Retinal pigment epithelial cell (primary cell): ENCODE results near the gene SNPH.
"Not testable (repeated sequence)": the region's sequence is repeated elsewhere in the genome, so short reads cannot be mapped to it uniquely, and the experiment has no call there.

Experiments
- DNase-seq: peaks from one replicate; pipeline ENCODE4 v3.0.0-alpha.2; 2010; ENCODE audit warnings: low read depth
- H3K4me3 ChIP-seq: 2 replicates; pipeline ENCODE4 v1.5.1; 2011; ENCODE audit warnings: mild to moderate bottlenecking, low read length, control low read depth, moderate library complexity
- CTCF ChIP-seq: conservative IDR thresholded peaks from 2 replicates; pipeline ENCODE4 v1.5.1; 2011; ENCODE audit warnings: low read depth, low read length, control low read depth, inconsistent platforms

SNPH gene

DNA sequence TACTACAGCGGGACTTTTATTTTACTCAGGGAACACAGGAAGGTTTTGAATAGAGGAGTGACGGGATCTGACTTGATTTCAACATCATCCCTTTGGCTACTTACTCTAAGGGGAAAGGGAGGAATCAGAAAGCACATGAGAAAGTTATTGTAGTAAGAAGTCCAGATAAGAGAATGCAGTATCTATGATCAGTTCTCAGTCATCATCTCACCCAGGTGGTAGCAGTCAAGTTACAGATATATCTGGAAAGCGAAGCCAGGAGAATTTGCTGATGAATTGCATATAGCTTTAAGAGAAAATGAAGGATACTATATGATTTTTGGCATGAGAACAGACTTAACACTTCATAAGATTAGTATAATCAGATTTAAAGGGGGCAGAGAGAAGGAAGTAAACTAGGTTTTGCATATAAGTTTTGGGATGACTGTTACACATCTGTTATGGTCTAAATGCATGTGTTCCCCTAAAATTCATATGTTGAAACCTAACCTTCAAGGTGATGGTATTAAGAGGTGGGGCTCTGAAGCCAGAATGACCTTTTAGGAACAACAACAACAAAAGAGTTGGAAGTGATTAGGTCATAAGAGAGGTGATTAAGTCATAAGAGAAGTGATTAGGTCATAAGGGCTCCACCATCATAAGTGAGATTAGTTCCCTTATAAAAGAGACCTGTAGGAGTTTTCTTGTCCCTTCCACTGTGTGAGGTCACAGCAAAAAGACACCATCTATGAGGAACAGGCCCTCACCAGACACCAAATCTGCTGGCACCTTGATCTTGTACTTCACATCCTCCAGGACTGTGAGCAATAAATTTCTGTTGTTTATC lies 33.6 kb upstream of the SNPH start:
- no peak for TF ChIP-seq CTCF
- no peak overlapping the region for H3K4me3 ChIP-seq
- DNase-seq: no peak

- H3K4me3 ChIP-seq: no peak overlapping the region
- TF ChIP-seq CTCF: no peak
- DNase-seq: no peak
Observed at GRCh38 chr20:1240549-1240948, 25.5 kb upstream of the SNPH start.

DNA sequence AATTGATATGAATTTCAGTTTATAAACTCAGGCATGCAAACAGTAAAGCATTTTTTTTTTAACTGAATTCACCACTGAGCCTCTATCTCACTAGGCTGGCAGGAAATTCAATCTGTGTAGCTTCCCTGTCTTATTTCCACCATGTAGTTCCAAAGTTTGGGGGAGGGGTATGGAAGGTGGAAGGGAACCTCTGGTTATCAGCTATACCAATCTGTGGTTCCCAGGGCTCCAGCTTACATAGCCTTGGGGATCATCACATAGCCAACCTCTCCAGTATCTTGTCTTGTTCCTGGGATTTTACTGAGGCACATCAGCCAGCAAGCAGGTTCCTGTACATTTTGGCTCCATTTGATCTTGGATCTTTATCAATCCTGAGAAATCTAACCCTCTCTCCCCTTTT lies 24.6 kb upstream of the SNPH start:
- no peak for DNase-seq
- H3K4me3 ChIP-seq: no peak overlapping the region
- TF ChIP-seq CTCF: no peak

DNA sequence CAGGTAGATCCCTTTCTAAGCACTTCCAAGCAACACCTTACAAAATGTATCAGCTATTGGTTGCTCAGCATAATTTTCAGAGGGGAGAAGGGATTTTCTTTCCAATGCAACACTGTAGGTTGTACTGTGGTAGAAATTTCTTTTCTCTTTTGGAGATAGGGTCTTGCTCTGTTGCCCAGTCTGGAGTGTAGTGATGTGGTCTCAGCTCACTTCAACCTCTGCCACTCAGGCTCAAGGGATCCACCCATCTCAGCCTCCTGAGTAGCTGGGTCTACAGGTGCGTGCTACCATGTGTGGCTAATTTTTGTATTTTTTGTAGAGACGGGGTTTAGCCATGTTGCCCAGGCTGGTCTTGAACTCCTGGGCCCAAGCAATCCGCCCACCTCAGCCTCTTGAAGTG lies 24.0 kb upstream of the SNPH start:
- TF ChIP-seq CTCF: no peak
- no peak for DNase-seq
- H3K4me3 ChIP-seq: no peak overlapping the region

DNA sequence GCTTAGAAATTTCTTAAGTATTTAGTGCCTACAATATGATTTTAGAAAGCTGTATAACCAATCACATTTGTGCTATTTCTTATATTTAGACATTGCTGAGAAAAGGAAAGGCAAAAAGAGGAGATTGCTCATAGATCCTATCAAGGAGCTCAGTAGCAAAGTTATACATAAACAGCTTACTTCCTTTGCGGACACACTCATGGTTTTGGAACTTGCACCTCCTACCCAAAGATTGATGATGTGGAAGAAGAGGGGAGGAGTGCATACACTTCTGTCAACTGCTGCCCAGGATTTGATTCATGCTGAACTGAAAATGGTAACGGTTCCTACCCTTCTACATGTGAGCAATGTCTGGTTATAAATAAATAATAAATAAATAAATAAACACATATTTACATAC lies 23.6 kb upstream of the SNPH start:
- no peak for DNase-seq
- no peak overlapping the region for H3K4me3 ChIP-seq
- no peak for TF ChIP-seq CTCF

DNA sequence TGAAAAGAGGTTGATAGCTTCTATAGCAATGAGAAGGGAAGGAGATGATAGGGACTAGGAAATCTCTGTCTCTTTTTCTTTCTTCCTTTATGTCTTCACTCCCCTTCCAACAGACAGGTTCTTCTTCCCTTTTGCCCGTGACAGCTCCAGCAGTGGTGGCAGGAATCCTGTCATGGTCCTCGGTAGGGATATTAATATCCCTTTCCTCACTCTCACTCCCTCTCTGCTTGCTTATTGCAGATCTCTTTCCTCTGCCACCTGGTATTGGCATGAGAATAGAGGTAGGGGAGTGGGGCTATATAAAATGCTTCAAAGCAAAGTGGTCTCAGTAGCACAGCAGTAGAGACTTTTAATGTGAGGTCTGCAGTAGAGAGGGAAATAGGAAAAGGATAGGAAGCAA lies 20.5 kb upstream of the SNPH start:
- TF ChIP-seq CTCF: no peak
- H3K4me3 ChIP-seq: no peak overlapping the region
- DNase-seq: no peak

DNA sequence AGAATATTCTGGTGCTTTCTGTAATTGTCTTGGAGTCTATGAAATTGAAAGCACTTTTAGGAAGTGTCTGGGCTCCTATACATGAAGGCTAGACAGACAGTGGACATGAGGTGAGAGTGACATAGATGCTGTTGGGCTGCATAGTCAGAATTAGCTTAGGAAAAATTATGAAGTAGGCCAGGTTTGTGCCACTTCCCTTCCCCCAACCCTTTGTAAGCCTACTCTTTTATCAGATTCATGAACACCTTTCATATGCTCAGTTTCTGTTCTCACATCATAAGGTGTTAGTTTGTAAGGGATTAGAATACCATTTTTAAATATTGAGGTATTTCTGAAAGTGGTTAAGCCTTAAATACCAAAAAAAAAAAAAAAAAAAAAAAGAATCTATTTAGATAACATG lies 18.4 kb upstream of the SNPH start:
- DNase-seq: no peak
- no peak overlapping the region for H3K4me3 ChIP-seq
- TF ChIP-seq CTCF: no peak

GRCh38 chr20:1250282-1250681 lies 15.8 kb upstream of the SNPH start:
- not testable (repeated sequence) for DNase-seq, H3K4me3 ChIP-seq
